ENCODE data around the gene OR51B4. TPM values are rescaled to one million over a fixed set of nuclear protein-coding genes. Genes with fewer than 3 reads are reported as not detected.
"Not testable (repeated sequence)": the region's sequence is repeated elsewhere in the genome, so short reads cannot be mapped to it uniquely, and the experiment has no call there.

OR51B4 gene
- total RNA-seq, 1 experiment from 2014 or later: not detected

DNA sequence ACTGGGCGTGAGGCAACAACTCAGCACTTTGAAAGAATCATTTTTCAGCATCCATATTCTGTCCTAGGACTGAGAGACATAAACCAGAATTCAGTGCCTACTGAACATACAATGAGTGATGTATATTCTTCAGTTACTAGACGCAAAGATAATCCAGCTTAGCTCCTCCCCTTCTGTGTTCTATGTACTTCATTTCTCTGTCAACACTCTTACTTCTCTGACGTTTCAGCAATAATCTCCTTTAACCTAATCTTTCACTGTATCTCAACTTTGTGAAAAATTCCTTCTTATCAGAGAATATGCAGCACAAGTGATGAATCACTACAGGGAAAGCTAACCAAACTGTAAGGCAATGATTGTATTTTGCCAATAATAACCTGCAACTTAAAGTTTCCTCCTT, 44.1 kb upstream of the OR51B4 start:
- Mint-ChIP-seq H3K4me3 (ENCODE audit: low read depth, unreplicated experiment) (no peak overlapping the region), H3K27me3 (ENCODE audit: unreplicated experiment) (peaks cover 49% of the 10 kb centered on the region), H3K4me1 (ENCODE audit: low read depth, unreplicated experiment) (no peaks in the 10 kb centered on the region), H3K9me3 (ENCODE audit: low read depth, unreplicated experiment) (no peaks in the 10 kb centered on the region), H3K36me3 (ENCODE audit: insufficient read depth, unreplicated experiment) (no peaks in the 10 kb centered on the region), H3K27ac (ENCODE audit: unreplicated experiment) (no peak overlapping the region)
- no peak for DNase-seq
- TF ChIP-seq, protein P1, sequence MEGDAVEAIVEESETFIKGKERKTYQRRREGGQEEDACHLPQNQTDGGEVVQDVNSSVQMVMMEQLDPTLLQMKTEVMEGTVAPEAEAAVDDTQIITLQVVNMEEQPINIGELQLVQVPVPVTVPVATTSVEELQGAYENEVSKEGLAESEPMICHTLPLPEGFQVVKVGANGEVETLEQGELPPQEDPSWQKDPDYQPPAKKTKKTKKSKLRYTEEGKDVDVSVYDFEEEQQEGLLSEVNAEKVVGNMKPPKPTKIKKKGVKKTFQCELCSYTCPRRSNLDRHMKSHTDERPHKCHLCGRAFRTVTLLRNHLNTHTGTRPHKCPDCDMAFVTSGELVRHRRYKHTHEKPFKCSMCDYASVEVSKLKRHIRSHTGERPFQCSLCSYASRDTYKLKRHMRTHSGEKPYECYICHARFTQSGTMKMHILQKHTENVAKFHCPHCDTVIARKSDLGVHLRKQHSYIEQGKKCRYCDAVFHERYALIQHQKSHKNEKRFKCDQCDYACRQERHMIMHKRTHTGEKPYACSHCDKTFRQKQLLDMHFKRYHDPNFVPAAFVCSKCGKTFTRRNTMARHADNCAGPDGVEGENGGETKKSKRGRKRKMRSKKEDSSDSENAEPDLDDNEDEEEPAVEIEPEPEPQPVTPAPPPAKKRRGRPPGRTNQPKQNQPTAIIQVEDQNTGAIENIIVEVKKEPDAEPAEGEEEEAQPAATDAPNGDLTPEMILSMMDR (IDR thresholded peaks at IDR 0.05; ENCODE audit: unreplicated experiment): no peak
- BruUV-seq (replicated peaks): no TSS peak
- intact Hi-C loops (cut with micrococcal nuclease; ENCODE audit: unreplicated experiment): no loop called here
- CTCF ChIA-PET: no interaction called here

DNA sequence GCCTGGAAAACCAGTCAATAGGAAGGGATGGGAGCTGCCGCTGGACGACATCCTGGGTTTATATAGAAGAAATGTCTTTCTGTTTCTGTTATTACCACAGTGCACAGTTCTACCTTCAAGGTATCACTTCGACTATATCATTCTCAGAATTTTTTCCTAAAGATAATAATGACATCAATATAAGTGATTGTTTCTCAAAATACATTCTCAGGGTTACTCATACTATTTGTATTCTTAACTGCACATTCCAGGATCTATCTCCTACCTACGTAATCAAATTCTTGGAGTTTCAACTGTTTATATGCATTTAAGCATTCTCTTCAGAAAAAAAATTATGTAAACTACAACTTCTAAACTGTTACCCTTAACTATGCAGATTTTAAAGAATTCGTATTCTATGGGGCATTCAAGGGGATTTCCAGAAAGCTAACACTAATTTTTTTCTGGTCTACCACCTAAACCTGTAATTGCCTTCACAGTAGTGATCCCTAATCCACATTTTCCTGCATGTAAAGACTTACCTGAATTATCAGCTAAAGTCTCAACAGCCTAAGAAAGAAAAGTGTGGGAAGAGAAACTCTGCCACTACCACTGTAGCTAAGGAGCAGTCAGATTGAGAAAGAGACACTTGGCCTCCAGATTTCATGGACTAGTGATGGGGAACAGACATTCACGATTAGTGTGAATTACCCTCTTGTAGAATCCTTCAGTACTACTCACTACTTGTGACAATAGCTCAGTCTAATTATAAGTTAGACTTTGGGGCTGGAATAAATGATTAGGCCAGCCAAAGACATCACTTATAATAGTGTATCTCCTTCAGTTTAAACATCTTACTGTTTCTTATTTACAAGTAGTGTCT, 42.0 kb upstream of the OR51B4 start, which contains the start of gene OR51B5:
Gene OR51B5 (minus strand): TSS at position 51 of the 862 bp plus-strand sequence. CDS start 0 bp downstream, at position 51.
- Mint-ChIP-seq H3K4me1 (ENCODE audit: low read depth, unreplicated experiment) (no peaks in the 10 kb centered on the region), H3K27me3 (ENCODE audit: unreplicated experiment) (peaks cover 42% of the 10 kb centered on the region), H3K36me3 (ENCODE audit: insufficient read depth, unreplicated experiment) (no peaks in the 10 kb centered on the region), H3K9me3 (ENCODE audit: low read depth, unreplicated experiment) (no peaks in the 10 kb centered on the region), H3K27ac (ENCODE audit: unreplicated experiment) (no peak within 1 kb of the TSS), H3K4me3 (ENCODE audit: low read depth, unreplicated experiment) (no peak within 1 kb of the TSS)
- intact Hi-C loops (cut with micrococcal nuclease; ENCODE audit: unreplicated experiment): no loop called here
- DNase-seq: no peak
- BruUV-seq (replicated peaks): no TSS peak
- TF ChIP-seq, protein P1 (IDR thresholded peaks at IDR 0.05; ENCODE audit: unreplicated experiment): no peak
- CTCF ChIA-PET: no interaction called here

DNA sequence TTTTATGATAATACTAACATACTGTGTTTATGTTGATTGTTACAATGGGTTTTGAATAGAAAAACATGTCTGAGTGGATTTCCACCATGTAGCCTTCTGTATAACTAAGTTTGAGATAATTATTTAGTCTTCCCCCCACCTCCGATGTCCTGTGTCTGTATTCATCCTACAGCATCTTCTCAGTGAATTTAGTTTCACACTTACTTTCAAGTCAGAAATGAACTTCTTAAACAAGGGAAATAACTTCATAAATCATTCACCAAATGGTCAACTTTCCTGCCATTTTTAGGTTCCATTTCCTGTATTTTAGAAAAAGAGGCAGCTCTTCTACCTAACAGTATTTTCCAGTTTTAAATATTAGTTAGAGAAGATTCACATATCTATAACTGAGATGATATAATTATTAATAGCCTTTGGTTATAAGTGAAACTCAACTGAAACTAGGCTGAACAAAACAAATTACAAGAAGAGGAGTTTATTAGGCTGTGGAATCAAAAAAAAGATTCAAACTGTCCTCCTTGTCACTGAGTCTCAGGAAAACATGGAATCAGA, 38.1 kb upstream of the OR51B4 start:
- intact Hi-C loops (cut with micrococcal nuclease; ENCODE audit: unreplicated experiment): no loop called here
- CTCF ChIA-PET: no interaction called here

DNA sequence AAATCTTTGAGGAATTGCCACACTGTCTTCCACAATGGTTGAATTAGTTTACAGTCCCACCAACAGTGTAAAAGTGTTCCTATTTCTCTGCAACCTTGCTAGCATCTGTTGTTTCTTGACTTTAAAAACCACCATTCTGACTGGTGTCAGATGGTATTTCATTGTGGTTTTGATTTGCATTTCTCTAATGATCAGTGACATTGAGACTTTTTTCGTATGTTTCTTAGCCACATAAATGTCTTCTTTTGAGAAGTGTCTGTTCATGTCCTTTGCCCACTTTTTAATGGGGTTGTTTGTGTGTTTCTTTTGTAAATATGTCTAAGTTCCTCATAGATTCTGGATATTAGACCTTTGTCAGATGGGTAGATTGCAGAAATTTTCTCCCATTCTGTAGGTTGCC, 35.5 kb upstream of the OR51B4 start:
- intact Hi-C loops (cut with micrococcal nuclease; ENCODE audit: unreplicated experiment); BruUV-seq (replicated peaks); H3K4me3 Mint-ChIP-seq (ENCODE audit: low read depth, unreplicated experiment); H3K27ac Mint-ChIP-seq (ENCODE audit: unreplicated experiment); CTCF ChIA-PET; DNase-seq; H3K27me3 Mint-ChIP-seq (ENCODE audit: unreplicated experiment); H3K9me3 Mint-ChIP-seq (ENCODE audit: low read depth, unreplicated experiment); H3K4me1 Mint-ChIP-seq (ENCODE audit: low read depth, unreplicated experiment); H3K36me3 Mint-ChIP-seq (ENCODE audit: insufficient read depth, unreplicated experiment): not testable (repeated sequence)

More for the DNA sequence above, 38.1 kb upstream of the OR51B4 start:
- BruUV-seq (replicated peaks): no TSS peak
- Mint-ChIP-seq H3K4me3 (ENCODE audit: low read depth, unreplicated experiment) (no peak overlapping the region), H3K9me3 (ENCODE audit: low read depth, unreplicated experiment) (no peaks in the 10 kb centered on the region), H3K27ac (ENCODE audit: unreplicated experiment) (no peak overlapping the region), H3K4me1 (ENCODE audit: low read depth, unreplicated experiment) (no peaks in the 10 kb centered on the region), H3K27me3 (ENCODE audit: unreplicated experiment) (peaks cover 22% of the 10 kb centered on the region), H3K36me3 (ENCODE audit: insufficient read depth, unreplicated experiment) (no peaks in the 10 kb centered on the region)
- TF ChIP-seq, protein P1 (IDR thresholded peaks at IDR 0.05; ENCODE audit: unreplicated experiment): no peak
- no peak for DNase-seq

DNA sequence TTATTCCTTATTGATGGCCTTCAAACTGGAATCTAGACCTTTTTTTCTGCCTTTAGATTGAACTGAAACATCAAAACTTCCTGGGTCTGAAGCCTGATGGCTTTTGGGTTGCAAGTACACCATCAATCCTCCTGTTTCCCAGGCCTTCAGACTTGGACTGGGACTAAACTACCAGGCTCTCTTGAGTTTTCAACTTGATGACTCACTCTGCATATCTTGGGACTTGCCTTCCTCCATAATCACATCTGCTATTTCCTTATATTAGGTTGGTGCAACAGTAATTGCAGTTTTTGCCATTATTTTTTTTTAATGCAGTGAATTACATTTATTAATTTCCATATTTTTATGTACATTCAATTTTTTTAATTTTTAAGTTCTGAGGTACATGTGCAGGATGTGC, 34.6 kb upstream of the OR51B4 start:
- TF ChIP-seq, protein P1 (IDR thresholded peaks at IDR 0.05; ENCODE audit: unreplicated experiment): no peak
- no peak for DNase-seq
- Mint-ChIP-seq H3K36me3 (ENCODE audit: insufficient read depth, unreplicated experiment) (no peaks in the 10 kb centered on the region), H3K4me3 (ENCODE audit: low read depth, unreplicated experiment) (no peak overlapping the region), H3K27ac (ENCODE audit: unreplicated experiment) (no peak overlapping the region), H3K27me3 (ENCODE audit: unreplicated experiment) (no peaks in the 10 kb centered on the region), H3K9me3 (ENCODE audit: low read depth, unreplicated experiment) (no peaks in the 10 kb centered on the region), H3K4me1 (ENCODE audit: low read depth, unreplicated experiment) (no peaks in the 10 kb centered on the region)
- BruUV-seq (replicated peaks): no TSS peak
- intact Hi-C loops (cut with micrococcal nuclease; ENCODE audit: unreplicated experiment): no loop called here
- CTCF ChIA-PET: no interaction called here

Measured in Calu3 (cell line).